Retinal pigment epithelial cell (primary cell): ENCODE data around the gene RPS3A.
"Not testable (repeated sequence)": the region's sequence is repeated elsewhere in the genome, so short reads cannot be mapped to it uniquely, and the experiment has no call there.

Experiments
- DNase-seq: peaks from one replicate; pipeline ENCODE4 v3.0.0-alpha.2; 2010; ENCODE audit warnings: low read depth
- H3K4me3 ChIP-seq: 2 replicates; pipeline ENCODE4 v1.5.1; 2011; ENCODE audit warnings: mild to moderate bottlenecking, low read length, control low read depth, moderate library complexity
- TF ChIP-seq, protein P1 (sequence below): conservative IDR thresholded peaks from 2 replicates; pipeline ENCODE4 v1.5.1; 2011; ENCODE audit warnings: low read depth, low read length, control low read depth, inconsistent platforms

RPS3A gene

DNA sequence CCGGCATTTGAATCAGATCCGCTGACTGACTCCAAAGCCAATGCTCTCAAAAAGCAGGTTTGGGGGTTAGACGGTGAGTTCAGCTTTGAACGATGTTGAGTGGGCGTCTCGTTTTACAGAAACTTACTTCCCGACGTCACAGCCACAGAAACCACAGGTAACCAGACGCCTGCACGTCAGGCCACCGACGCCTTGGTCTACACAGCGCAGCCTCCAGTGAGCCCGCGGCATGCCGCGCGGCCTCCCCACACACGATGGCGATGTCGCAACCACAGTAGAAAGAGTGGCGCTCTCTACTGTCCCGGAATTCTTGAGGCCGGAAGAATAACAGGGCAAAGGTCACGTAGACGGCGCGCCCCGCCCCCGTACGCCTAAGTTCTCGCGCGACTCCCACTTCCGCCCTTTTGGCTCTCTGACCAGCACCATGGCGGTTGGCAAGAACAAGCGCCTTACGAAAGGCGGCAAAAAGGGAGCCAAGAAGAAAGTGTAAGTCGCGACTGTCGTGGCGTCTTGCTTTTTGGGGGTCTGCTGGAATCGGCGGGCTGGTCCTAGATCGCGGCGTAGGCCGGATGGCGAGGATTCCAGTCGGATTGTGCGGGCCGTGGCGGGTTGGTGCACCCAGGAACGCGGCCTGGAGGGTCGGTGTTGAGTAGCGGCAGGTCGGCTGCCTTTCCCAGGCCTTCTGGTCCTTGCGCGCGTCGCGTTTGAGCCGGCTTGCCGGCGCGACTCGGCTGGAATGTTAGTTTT is at the start of gene RPS3A:
RPS3A (plus strand) TSS at position 400 of the 747 bp plus-strand sequence; CDS start at position 425, 25 bp downstream.
- peak within 1 kb of the TSS; percentile 100 for H3K4me3 ChIP-seq
- peak; percentile 92 for DNase-seq

DNA sequence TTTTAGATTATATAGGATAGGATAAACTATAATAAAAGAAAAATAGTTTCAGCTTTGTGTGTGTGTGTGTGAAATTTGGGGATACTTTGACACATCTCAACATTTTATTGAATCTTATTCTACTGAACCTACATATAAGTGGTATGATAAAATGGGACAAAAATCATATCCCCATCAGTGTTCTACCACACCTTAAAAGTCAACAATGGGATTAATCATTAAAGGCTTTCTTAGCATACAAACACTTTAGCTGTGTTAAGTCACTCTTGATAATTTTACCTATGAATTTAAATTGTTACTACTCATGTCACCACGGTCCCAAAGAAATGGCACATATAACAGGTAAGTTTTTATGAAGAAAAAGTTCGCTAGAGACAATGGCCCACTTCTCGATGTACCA is 46.6 kb upstream of the RPS3A start:
- no peak for DNase-seq
- TF ChIP-seq, protein P1, sequence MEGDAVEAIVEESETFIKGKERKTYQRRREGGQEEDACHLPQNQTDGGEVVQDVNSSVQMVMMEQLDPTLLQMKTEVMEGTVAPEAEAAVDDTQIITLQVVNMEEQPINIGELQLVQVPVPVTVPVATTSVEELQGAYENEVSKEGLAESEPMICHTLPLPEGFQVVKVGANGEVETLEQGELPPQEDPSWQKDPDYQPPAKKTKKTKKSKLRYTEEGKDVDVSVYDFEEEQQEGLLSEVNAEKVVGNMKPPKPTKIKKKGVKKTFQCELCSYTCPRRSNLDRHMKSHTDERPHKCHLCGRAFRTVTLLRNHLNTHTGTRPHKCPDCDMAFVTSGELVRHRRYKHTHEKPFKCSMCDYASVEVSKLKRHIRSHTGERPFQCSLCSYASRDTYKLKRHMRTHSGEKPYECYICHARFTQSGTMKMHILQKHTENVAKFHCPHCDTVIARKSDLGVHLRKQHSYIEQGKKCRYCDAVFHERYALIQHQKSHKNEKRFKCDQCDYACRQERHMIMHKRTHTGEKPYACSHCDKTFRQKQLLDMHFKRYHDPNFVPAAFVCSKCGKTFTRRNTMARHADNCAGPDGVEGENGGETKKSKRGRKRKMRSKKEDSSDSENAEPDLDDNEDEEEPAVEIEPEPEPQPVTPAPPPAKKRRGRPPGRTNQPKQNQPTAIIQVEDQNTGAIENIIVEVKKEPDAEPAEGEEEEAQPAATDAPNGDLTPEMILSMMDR = no peak
- H3K4me3 ChIP-seq = no peak overlapping the region

More for the DNA sequence above, at the start of gene RPS3A:
- TF ChIP-seq, protein P1 = peak; percentile 85

DNA sequence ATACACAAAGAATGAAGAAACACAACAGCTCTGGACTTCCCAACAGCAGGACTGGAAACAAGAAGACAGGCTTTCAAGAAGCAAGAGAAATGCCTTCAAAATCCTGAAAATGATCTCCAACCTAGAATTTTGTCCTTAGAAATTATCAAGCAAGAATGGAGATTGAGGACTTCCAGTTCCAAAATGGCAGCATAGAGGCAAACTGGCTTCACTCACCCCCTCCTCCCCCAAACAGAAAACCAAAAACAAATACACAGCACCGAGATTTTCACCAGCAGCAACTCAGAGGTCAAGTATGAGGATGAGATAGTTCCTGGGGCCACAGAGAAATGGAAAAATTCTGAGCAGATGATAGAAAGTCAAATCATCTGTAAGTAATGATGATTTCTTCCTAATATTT is 43.9 kb upstream of the RPS3A start:
- no peak overlapping the region for H3K4me3 ChIP-seq
- DNase-seq = no peak
- TF ChIP-seq, protein P1 = no peak

DNA sequence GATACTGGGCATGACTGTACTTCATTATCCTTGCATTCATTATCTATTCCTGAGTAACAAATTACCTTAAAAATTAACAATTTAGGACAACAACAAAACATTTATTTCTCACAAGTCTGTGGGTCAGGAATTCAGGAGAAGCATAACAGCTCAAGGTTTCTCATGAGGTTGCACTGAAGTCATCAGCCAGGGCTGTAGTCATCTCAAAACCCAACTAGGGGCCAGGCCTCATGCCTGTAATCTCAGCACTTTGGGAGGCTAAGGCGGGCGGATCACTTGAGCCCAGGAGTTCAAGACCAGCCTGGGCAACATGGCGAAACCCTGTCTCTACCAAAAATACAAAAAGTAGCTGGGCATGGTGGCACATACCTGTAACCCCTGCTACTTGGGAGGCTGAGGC is 36.3 kb upstream of the RPS3A start:
- not testable (repeated sequence) for H3K4me3 ChIP-seq, DNase-seq

DNA sequence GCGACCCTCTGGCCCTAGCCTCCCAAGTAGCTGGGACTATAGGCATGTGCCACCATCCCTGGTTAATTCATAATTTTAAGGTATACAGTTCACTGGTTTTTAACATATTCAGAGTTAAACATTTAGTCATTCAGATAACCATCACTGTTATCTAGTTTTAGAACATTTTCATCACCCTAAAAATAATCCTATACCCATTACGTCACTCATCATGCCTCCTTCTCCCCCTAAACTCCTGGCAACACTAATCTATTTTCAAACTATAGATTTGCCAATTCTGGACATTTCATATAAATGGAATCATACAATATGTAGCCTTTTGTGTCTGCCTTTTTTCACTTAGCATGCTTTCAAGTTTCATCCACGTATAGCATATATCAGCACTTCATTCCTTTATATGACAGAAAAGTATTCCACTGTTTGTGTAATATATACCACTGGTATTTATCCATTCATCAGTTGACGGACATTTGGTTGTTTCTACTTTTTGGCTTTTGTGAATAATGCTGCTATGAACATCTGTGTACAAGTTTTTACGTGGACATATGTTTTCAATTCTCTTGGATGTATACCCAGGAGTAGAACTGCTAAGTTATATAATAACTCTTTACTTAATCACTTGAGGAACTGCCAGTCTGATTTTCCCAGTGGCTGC is 32.0 kb upstream of the RPS3A start:
- TF ChIP-seq, protein P1 = no peak
- DNase-seq = no peak
- H3K4me3 ChIP-seq = no peak overlapping the region

DNA sequence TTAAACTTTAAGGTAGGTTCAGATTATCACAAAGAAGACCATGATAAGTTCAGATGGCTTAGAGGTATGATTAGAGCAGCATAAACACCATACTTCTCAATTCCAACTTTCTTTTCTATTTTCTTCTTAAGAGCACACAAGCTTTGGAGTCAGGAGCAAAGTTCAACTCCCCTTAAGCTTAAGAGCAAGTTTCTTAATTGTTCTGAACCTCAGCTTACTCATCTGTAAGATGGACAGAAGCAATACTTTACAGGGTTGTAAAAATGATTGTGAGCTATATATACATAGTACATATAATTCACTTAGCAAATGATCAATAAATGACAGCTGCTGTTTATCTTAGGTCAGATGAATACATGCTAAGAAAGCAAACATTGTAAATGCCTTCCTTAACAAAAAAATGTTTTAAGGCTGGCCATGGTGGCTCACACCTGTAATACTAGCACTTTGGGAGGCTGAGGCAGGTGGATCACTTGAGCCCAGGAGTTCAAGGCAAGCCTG is 25.0 kb upstream of the RPS3A start:
- DNase-seq = no peak
- no peak overlapping the region for H3K4me3 ChIP-seq
- TF ChIP-seq, protein P1 = no peak

DNA sequence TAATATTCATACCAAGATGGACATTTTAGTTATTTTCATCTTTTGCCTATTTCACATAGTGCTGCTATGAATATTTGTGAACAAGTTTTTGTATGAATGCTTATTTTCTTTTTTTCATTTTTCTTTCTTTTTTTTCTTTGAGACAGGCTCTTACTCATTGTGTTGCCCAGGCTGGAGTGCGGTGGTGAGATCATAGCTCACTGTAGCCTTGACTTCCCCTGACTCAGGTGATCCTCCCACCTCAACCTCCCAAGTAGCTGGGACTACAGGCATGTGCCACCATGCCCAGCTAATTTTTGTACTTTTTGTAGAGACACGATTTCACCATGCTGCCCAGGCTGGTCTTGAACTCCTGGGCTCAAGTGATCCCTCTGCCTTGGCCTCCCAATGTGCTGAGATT is 21.4 kb upstream of the RPS3A start:
- H3K4me3 ChIP-seq, DNase-seq: not testable (repeated sequence)

DNA sequence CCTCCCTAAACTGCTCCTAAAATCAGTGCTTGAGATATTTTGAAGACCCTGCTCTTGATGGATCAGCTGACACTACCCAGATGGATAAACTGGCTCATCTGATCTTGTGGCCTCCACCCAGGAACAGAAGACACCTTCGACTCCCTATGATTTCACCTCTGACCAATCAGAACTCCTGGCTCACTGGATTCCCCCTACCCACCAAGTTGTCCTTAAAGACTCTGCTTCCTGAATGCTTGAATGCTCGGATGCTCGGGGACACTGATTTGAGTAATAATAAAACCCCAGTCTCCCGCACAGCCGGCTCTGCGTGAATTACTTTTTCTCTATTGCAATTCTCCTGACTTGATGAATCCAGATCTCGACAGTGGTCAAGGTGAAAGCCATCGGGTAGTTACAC is 12.0 kb upstream of the RPS3A start:
- TF ChIP-seq, protein P1 = no peak

More for the DNA sequence above, 12.0 kb upstream of the RPS3A start:
- H3K4me3 ChIP-seq = no peak overlapping the region
- DNase-seq = no peak
